GM18861 (cell line): Measurements from ENCODE around the gene KDM4B.

Experiments used
- ATAC-seq: cut with Tn5 transposase; IDR thresholded peaks from one replicate; pipeline ENCODE4 v1.9.1; 2021; ENCODE audit not compliant: unreplicated experiment

KDM4B gene

GRCh38 chr19:5119297-5119998, 150.5 kb downstream of the KDM4B start:
- ATAC-seq, result no peak

- no peak for ATAC-seq
These were observed 151.4 kb downstream of the KDM4B start for GRCh38 chr19:5120321-5120720.

- ATAC-seq, result no peak
These were observed 151.9 kb downstream of the KDM4B start for GRCh38 chr19:5120833-5121232.

GRCh38 chr19:5121266-5122120, 152.6 kb downstream of the KDM4B start:
- no peak for ATAC-seq

GRCh38 chr19:5122121-5122400, 153.1 kb downstream of the KDM4B start:
- no peak for ATAC-seq

GRCh38 chr19:5122671-5123409, 153.9 kb downstream of the KDM4B start:
- no peak for ATAC-seq

GRCh38 chr19:5123646-5124045, 154.7 kb downstream of the KDM4B start:
- ATAC-seq, result no peak

GRCh38 chr19:5124111-5124855, 155.4 kb downstream of the KDM4B start:
- no peak for ATAC-seq

- no peak for ATAC-seq
These were observed 156.5 kb downstream of the KDM4B start for GRCh38 chr19:5125376-5125775.

GRCh38 chr19:5125797-5126497, 157.0 kb downstream of the KDM4B start:
- ATAC-seq, result no peak

GRCh38 chr19:5126498-5127223, 157.7 kb downstream of the KDM4B start:
- ATAC-seq, result no peak

GRCh38 chr19:5127717-5128116, 158.8 kb downstream of the KDM4B start:
- ATAC-seq, result no peak

- ATAC-seq, result no peak
These were observed 159.5 kb downstream of the KDM4B start for GRCh38 chr19:5128251-5128935.

- ATAC-seq, result no peak
These were observed 160.1 kb downstream of the KDM4B start for GRCh38 chr19:5128936-5129389.

- no peak for ATAC-seq
These were observed 160.8 kb downstream of the KDM4B start for GRCh38 chr19:5129691-5130090.

GRCh38 chr19:5130371-5131030, 161.6 kb downstream of the KDM4B start:
- peak; percentile 31 for ATAC-seq

- peak; percentile 26 for ATAC-seq
These were observed 162.2 kb downstream of the KDM4B start for GRCh38 chr19:5131031-5131505.

- no peak for ATAC-seq
These were observed 162.7 kb downstream of the KDM4B start for GRCh38 chr19:5131506-5132205.
